HFFc6 (cell line): ENCODE data around the gene MAP10. TPM values are rescaled to one million over a fixed set of nuclear protein-coding genes. Genes with fewer than 3 reads are reported as not detected.

ENCODE experiments used
- DNase-seq: peaks from one replicate; pipeline ENCODE4 v3.0.0-alpha.2; 2018
- H3K27ac Mint-ChIP-seq: 2 replicates; pipeline ENCODE4 v1.8.0; 2020; ENCODE audit warnings: mild to moderate bottlenecking, mixed read lengths
- H3K27me3 Mint-ChIP-seq: 2 replicates; pipeline ENCODE4 v1.8.0; 2021; ENCODE audit warnings: mild to moderate bottlenecking, moderate library complexity, mixed read lengths; ENCODE audit not compliant: insufficient read depth
- H3K36me3 Mint-ChIP-seq: 2 replicates; pipeline ENCODE4 v1.8.0; 2021; ENCODE audit warnings: low read depth, mixed read lengths
- H3K4me1 Mint-ChIP-seq: 2 replicates; pipeline ENCODE4 v1.8.0; 2020; ENCODE audit warnings: low read depth, mixed read lengths
- H3K4me3 Mint-ChIP-seq: 2 replicates; pipeline ENCODE4 v1.8.0; 2020; ENCODE audit warnings: mild to moderate bottlenecking, moderate library complexity, mixed read lengths
- H3K9me3 Mint-ChIP-seq: 2 replicates; pipeline ENCODE4 v1.8.0; 2020; ENCODE audit warnings: mild to moderate bottlenecking, mixed read lengths
- CTCF ChIP-seq: fragments of 200-600 bp; sonication (generic); IDR thresholded peaks from 2 replicates; pipeline ENCODE4 v1.5.0; 2021; ENCODE audit warnings: antibody characterized with exemption, mild to moderate bottlenecking
- total RNA-seq, 6 experiments: library from RNA; stranded (reverse); fragmentation: NEBNext Ultra II Directional; extraction: Animal tissue kit (Norgen Biotek cat#: 25700); gene quantifications; 2 replicates in 1 of 6; 3 replicates in 5 of 6; pipeline ENCODE4 v1.2.3, GENCODE V29; 2021

Gene MAP10
- total RNA-seq, 6 experiments from 2014 or later, result 0.07 to 0.66 (median 0.49) TPM

- no peak for DNase-seq
- Mint-ChIP-seq H3K36me3 (0 out of 2 replicates have a peak, but pooled peaks cover 4% of the 10 kb centered on the region), H3K4me1 (no peaks in the 10 kb centered on the region), H3K27ac (no peak overlapping the region), H3K9me3 (peaks cover 32% of the 10 kb centered on the region), H3K27me3 (no peaks in the 10 kb centered on the region), H3K4me3 (no peak overlapping the region)
- TF ChIP-seq CTCF, result no peak
These were observed 40.3 kb downstream of the MAP10 start for GRCh38 chr1:232845406-232845955.

GRCh38 chr1:232851532-232851931, 46.3 kb downstream of the MAP10 start:
- H3K4me1 Mint-ChIP-seq, result no peaks in the 10 kb centered on the region
- H3K27me3 Mint-ChIP-seq, result no peaks in the 10 kb centered on the region
- 0 out of 2 replicates have a peak, but pooled peaks cover 4% of the 10 kb centered on the region for H3K36me3 Mint-ChIP-seq
- H3K4me3 Mint-ChIP-seq, result no peak overlapping the region
- TF ChIP-seq CTCF, result no peak
- peaks cover 24% of the 10 kb centered on the region; the same call in 1 of the 2 replicates for H3K9me3 Mint-ChIP-seq
- no peak overlapping the region for H3K27ac Mint-ChIP-seq
- DNase-seq, result no peak

GRCh38 chr1:232853994-232854797, 49.0 kb downstream of the MAP10 start:
- H3K9me3 Mint-ChIP-seq, result peaks cover 20% of the 10 kb centered on the region
- no peaks in the 10 kb centered on the region for H3K36me3 Mint-ChIP-seq
- no peaks in the 10 kb centered on the region for H3K27me3 Mint-ChIP-seq
- no peaks in the 10 kb centered on the region for H3K4me1 Mint-ChIP-seq
- no peak overlapping the region for H3K4me3 Mint-ChIP-seq
- DNase-seq, result no peak
- no peak for TF ChIP-seq CTCF
- H3K27ac Mint-ChIP-seq, result no peak overlapping the region

GRCh38 chr1:232854798-232855159, 49.6 kb downstream of the MAP10 start:
- H3K27ac Mint-ChIP-seq, result no peak overlapping the region
- no peak for DNase-seq
- no peak overlapping the region for H3K4me3 Mint-ChIP-seq
- H3K4me1 Mint-ChIP-seq, result no peaks in the 10 kb centered on the region
- no peaks in the 10 kb centered on the region for H3K36me3 Mint-ChIP-seq
- H3K27me3 Mint-ChIP-seq, result no peaks in the 10 kb centered on the region
- TF ChIP-seq CTCF, result no peak
- H3K9me3 Mint-ChIP-seq, result peaks cover 20% of the 10 kb centered on the region

GRCh38 chr1:232856541-232856940, 51.3 kb downstream of the MAP10 start:
- Mint-ChIP-seq H3K4me3 (no peak overlapping the region), H3K27ac (no peak overlapping the region), H3K27me3 (no peaks in the 10 kb centered on the region), H3K9me3 (peaks cover 19% of the 10 kb centered on the region), H3K4me1 (no peaks in the 10 kb centered on the region), H3K36me3 (no peaks in the 10 kb centered on the region)
- DNase-seq, result no peak
- no peak for TF ChIP-seq CTCF

Other genes with a start within 250 kb of the MAP10 start
- gene SIPA1L2, start 175.3 kb upstream of the MAP10 start, total RNA-seq, result under 1 TPM in 5 of 6 experiments, not detected in 1; 0.02 to 0.05 (median 0.02) TPM
- 10 to 100 TPM; 25.5 to 31.8 (median 28.2) TPM for gene NTPCR, start 145.2 kb downstream of the MAP10 start, total RNA-seq